22Rv1 (cell line): ENCODE data around the gene CTR9.

Source experiments
- CTCF ChIP-seq: fragments of 450-650 bp; IDR thresholded peaks from 2 replicates; pipeline ENCODE4 v1.5.1; 2017; ENCODE audit warnings: mild to moderate bottlenecking
- ZFX ChIP-seq: fragments of 450-650 bp; IDR thresholded peaks from 2 replicates; pipeline ENCODE4 v1.6.1; 2017; ENCODE audit warnings: antibody characterized with exemption, borderline replicate concordance

GRCh38 chr11:10731064-10731680 is 19.9 kb upstream of the CTR9 start:
- TF ChIP-seq CTCF (no peak), ZFX (no peak)
